ENCODE measurements around the gene LAD1. TPM values are rescaled to one million over a fixed set of nuclear protein-coding genes. Genes with fewer than 3 reads are reported as not detected.

LAD1 gene
- polyA plus RNA-seq, 1 donor from 2014 or later, result not detected

DNA sequence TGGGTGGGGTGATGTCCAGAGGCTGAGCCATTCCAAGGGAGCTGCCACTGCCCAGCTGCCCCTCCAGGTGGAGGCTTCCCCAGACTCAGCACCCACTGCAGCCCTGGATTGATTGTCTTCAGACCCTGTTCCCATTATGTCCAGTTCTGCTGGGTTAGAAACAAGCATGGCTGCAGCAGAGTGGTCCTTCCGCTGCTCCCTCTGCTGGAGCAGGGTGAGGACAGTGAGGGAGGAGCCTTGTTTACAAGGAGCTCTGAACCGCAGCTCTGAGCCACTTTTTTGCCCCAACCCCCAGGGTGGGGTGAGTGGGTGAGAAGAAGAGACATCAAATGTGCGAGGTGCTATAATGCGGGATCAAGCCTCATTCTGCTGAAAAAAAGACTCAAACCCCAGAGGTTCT lies 24.0 kb downstream of the LAD1 start:
- Histone ChIP-seq H3K36me3 (ENCODE audit: insufficient read depth, low read length) (no peaks in the 10 kb centered on the region), H3K4me2 (ENCODE audit: low read length) (no peak overlapping the region), H3K4me3 (ENCODE audit: low read length) (no peak overlapping the region), H2AFZ (ENCODE audit: low read depth, low read length) (no peak overlapping the region), H3K79me2 (replicated peaks; ENCODE audit: insufficient read depth, low read length) (no peaks in the 10 kb centered on the region), H3F3A (ENCODE audit: insufficient read depth, low read length, poor library complexity, severe bottlenecking) (no peaks in the 10 kb centered on the region), H3K9me3 (ENCODE audit: low read length) (no peaks in the 10 kb centered on the region), H3K9me2 (ENCODE audit: insufficient read depth, low read length) (no peaks in the 10 kb centered on the region), H3K27me3 (ENCODE audit: insufficient read depth, low read depth, low read length) (no peaks in the 10 kb centered on the region), H3K27ac (ENCODE audit: low read length) (no peak overlapping the region), H3K9ac (ENCODE audit: low read length) (no peak overlapping the region), H4K20me1 (ENCODE audit: insufficient read depth) (no peaks in the 10 kb centered on the region)
- TF ChIP-seq, protein P1, sequence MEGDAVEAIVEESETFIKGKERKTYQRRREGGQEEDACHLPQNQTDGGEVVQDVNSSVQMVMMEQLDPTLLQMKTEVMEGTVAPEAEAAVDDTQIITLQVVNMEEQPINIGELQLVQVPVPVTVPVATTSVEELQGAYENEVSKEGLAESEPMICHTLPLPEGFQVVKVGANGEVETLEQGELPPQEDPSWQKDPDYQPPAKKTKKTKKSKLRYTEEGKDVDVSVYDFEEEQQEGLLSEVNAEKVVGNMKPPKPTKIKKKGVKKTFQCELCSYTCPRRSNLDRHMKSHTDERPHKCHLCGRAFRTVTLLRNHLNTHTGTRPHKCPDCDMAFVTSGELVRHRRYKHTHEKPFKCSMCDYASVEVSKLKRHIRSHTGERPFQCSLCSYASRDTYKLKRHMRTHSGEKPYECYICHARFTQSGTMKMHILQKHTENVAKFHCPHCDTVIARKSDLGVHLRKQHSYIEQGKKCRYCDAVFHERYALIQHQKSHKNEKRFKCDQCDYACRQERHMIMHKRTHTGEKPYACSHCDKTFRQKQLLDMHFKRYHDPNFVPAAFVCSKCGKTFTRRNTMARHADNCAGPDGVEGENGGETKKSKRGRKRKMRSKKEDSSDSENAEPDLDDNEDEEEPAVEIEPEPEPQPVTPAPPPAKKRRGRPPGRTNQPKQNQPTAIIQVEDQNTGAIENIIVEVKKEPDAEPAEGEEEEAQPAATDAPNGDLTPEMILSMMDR (IDR thresholded peaks at IDR 0.05; ENCODE audit: poor library complexity, severe bottlenecking), result no peak
- TF ChIP-seq RAD21 (conservative IDR thresholded peaks at IDR 0.05) (no peak), SMC3 (conservative IDR thresholded peaks at IDR 0.05; ENCODE audit: poor library complexity) (no peak), TAF1 (IDR thresholded peaks at IDR 0.05; ENCODE audit: low read depth) (no peak), EZH2 (IDR thresholded peaks at IDR 0.05; ENCODE audit: borderline replicate concordance, insufficient read depth, low read length, poor library complexity, severe bottlenecking) (no peak), EP300 (conservative IDR thresholded peaks at IDR 0.05; ENCODE audit: poor library complexity, severe bottlenecking) (no peak), MXI1 (conservative IDR thresholded peaks at IDR 0.05; ENCODE audit: poor library complexity, severe bottlenecking) (no peak), POLR2AphosphoS5 (IDR thresholded peaks at IDR 0.05) (no peak)
- TF ChIP-seq, protein P2, sequence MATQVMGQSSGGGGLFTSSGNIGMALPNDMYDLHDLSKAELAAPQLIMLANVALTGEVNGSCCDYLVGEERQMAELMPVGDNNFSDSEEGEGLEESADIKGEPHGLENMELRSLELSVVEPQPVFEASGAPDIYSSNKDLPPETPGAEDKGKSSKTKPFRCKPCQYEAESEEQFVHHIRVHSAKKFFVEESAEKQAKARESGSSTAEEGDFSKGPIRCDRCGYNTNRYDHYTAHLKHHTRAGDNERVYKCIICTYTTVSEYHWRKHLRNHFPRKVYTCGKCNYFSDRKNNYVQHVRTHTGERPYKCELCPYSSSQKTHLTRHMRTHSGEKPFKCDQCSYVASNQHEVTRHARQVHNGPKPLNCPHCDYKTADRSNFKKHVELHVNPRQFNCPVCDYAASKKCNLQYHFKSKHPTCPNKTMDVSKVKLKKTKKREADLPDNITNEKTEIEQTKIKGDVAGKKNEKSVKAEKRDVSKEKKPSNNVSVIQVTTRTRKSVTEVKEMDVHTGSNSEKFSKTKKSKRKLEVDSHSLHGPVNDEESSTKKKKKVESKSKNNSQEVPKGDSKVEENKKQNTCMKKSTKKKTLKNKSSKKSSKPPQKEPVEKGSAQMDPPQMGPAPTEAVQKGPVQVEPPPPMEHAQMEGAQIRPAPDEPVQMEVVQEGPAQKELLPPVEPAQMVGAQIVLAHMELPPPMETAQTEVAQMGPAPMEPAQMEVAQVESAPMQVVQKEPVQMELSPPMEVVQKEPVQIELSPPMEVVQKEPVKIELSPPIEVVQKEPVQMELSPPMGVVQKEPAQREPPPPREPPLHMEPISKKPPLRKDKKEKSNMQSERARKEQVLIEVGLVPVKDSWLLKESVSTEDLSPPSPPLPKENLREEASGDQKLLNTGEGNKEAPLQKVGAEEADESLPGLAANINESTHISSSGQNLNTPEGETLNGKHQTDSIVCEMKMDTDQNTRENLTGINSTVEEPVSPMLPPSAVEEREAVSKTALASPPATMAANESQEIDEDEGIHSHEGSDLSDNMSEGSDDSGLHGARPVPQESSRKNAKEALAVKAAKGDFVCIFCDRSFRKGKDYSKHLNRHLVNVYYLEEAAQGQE (IDR thresholded peaks at IDR 0.05; ENCODE audit: borderline replicate concordance), result no peak

DNA sequence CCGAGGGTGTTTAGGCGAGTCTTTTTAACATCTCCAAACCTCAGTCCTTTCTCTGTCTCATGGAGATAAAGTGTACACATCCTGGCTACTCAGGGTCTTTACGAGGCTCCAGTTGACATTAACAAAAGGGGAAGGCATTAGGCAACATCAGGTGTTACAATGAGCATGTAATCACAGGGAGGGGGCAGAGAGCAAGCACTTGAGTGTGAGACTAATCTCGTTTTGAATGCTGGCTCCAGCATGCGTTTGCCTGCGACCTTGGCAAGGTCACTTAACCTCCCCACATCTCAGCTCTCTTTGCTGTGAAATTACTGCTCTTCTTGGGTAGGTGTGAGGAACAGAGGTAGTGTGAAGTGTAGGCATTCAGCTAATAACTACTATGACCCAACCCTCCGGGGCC lies 24.8 kb downstream of the LAD1 start:
- no peak overlapping the region for H3K4me3 ChIP-seq (ENCODE audit: low read length)
- TF ChIP-seq, protein P2 (IDR thresholded peaks at IDR 0.05; ENCODE audit: borderline replicate concordance), result no peak
- TF ChIP-seq EZH2 (IDR thresholded peaks at IDR 0.05; ENCODE audit: borderline replicate concordance, insufficient read depth, low read length, poor library complexity, severe bottlenecking) (no peak), RAD21 (conservative IDR thresholded peaks at IDR 0.05) (no peak), EP300 (conservative IDR thresholded peaks at IDR 0.05; ENCODE audit: poor library complexity, severe bottlenecking) (no peak), MXI1 (conservative IDR thresholded peaks at IDR 0.05; ENCODE audit: poor library complexity, severe bottlenecking) (no peak), SMC3 (conservative IDR thresholded peaks at IDR 0.05; ENCODE audit: poor library complexity) (no peak), POLR2AphosphoS5 (IDR thresholded peaks at IDR 0.05) (no peak), TAF1 (IDR thresholded peaks at IDR 0.05; ENCODE audit: low read depth) (no peak)
- TF ChIP-seq, protein P1 (IDR thresholded peaks at IDR 0.05; ENCODE audit: poor library complexity, severe bottlenecking), result no peak
- H3K27me3 ChIP-seq (ENCODE audit: insufficient read depth, low read depth, low read length), result no peaks in the 10 kb centered on the region

More for the DNA sequence above, 24.8 kb downstream of the LAD1 start:
- no peaks in the 10 kb centered on the region for H3K79me2 ChIP-seq (replicated peaks; ENCODE audit: insufficient read depth, low read length)
- H3K9me3 ChIP-seq (ENCODE audit: low read length), result no peaks in the 10 kb centered on the region
- H3K27ac ChIP-seq (ENCODE audit: low read length), result no peak overlapping the region
- H3K9ac ChIP-seq (ENCODE audit: low read length), result no peak overlapping the region
- no peaks in the 10 kb centered on the region for H4K20me1 ChIP-seq (ENCODE audit: insufficient read depth)
- no peak overlapping the region for H3K4me2 ChIP-seq (ENCODE audit: low read length)
- H3K36me3 ChIP-seq (ENCODE audit: insufficient read depth, low read length), result no peaks in the 10 kb centered on the region
- no peak overlapping the region for H2AFZ ChIP-seq (ENCODE audit: low read depth, low read length)
- H3F3A ChIP-seq (ENCODE audit: insufficient read depth, low read length, poor library complexity, severe bottlenecking), result no peaks in the 10 kb centered on the region
- no peaks in the 10 kb centered on the region for H3K9me2 ChIP-seq (ENCODE audit: insufficient read depth, low read length)

All from neural cell (in vitro differentiated cells).